Panc1 (cell line): ENCODE results near the gene GPR27. TPM values are rescaled to one million over a fixed set of nuclear protein-coding genes. Genes with fewer than 3 reads are reported as not detected.

Experiments used
- ATAC-seq: fragments of 200-7000 bp; cut with Tn5 transposase; 2 replicates; pipeline ENCODE4 v1.9.1; 2020; ENCODE audit warnings: mild to moderate bottlenecking, moderate library complexity
- BruUV-seq: library from RNA; stranded (reverse); fragments of 400-500 nt; replicated peaks from 2 replicates; lab custom pipeline; 2021; lab: Mats Ljungman, UMichigan
- CTCF ChIA-PET: fragments of 300-600 bp; sonication (Branson Sonifier 250); formaldehyde crosslinking; loops from one replicate; lab custom pipeline; 2022; ENCODE audit warnings: antibody characterized with exemption; lab: Charles Lee
- POLR2A ChIA-PET: fragments of 300-600 bp; sonication (Branson Sonifier 250); formaldehyde crosslinking; loops from one replicate; lab custom pipeline; 2022; ENCODE audit warnings: antibody characterized with exemption; lab: Charles Lee
- DNase-seq: peaks from one replicate; pipeline ENCODE4 v3.0.0-alpha.2; 2010; ENCODE audit warnings: low read depth, low spot score
- H3K27ac ChIP-seq: 2 replicates; pipeline ENCODE4 v1.5.1; 2011; ENCODE audit warnings: mild to moderate bottlenecking, low read length, inconsistent platforms
- H3K27me3 ChIP-seq: fragments of 200-500 bp; sonication (Bioruptor generic); 2 replicates; pipeline ENCODE4 v1.6.0; 2014; ENCODE audit warnings: low read length, inconsistent platforms; ENCODE audit not compliant: control insufficient read depth, insufficient read depth
- H3K36me3 ChIP-seq: fragments of 200-500 bp; sonication (Bioruptor generic); 2 replicates; pipeline ENCODE4 v1.5.1; 2014; ENCODE audit warnings: inconsistent platforms, mild to moderate bottlenecking, low read length, moderate library complexity; ENCODE audit not compliant: control insufficient read depth, insufficient read depth
- H3K4me1 ChIP-seq: 2 replicates; pipeline ENCODE4 v1.5.1; 2011; ENCODE audit warnings: inconsistent platforms, mild to moderate bottlenecking, low read length, moderate library complexity; ENCODE audit not compliant: control insufficient read depth, insufficient read depth
- H3K4me3 ChIP-seq, 2 experiments: 2 replicates each; pipeline ENCODE4 v1.5.1; 2011 to 2012; ENCODE audit warnings: low read depth in 2 of 2, low read length in 2 of 2, mild to moderate bottlenecking in 2 of 2, inconsistent platforms in 1 of 2, moderate library complexity in 1 of 2
- H3K9me3 ChIP-seq: fragments of 200-500 bp; sonication (Bioruptor generic); 2 replicates; pipeline ENCODE4 v1.5.1; 2014; ENCODE audit warnings: low read depth, mild to moderate bottlenecking, inconsistent platforms, low read length, moderate library complexity; ENCODE audit not compliant: control insufficient read depth, insufficient read depth
- CTCF ChIP-seq: fragments of 450-650 bp; IDR thresholded peaks from 2 replicates; pipeline ENCODE4 v1.5.1; 2017; ENCODE audit warnings: mild to moderate bottlenecking
- POLR2AphosphoS5 ChIP-seq: IDR thresholded peaks from 2 replicates; pipeline ENCODE4 v1.6.1; 2012; ENCODE audit warnings: mild to moderate bottlenecking, low read depth, low read length, moderate library complexity
- SIN3A ChIP-seq: IDR thresholded peaks from 2 replicates; pipeline ENCODE4 v1.6.1; 2012; ENCODE audit warnings: low read depth, mild to moderate bottlenecking, low read length, moderate library complexity, borderline replicate concordance; ENCODE audit not compliant: insufficient read depth
- TCF7L2 ChIP-seq: IDR thresholded peaks from 2 replicates; pipeline ENCODE4 v1.6.1; 2011; ENCODE audit warnings: mild to moderate bottlenecking, low read depth, low read length, inconsistent platforms
- in situ Hi-C: cut with HindIII; loops from 2 replicates; pipeline ENCODE4 v1.10.0; 2016; ENCODE audit warnings: low sequenced_read_pairs, low pct_unique_long_range_greater_than_20kb
- intact Hi-C: fragments of 100-400 bp; cut with micrococcal nuclease; formaldehyde crosslinking; loops from one replicate; pipeline ENCODE4 v1.10.0; 2022; ENCODE audit not compliant: unreplicated experiment
- total RNA-seq: library from RNA; stranded (reverse); gene quantifications from one replicate; pipeline ENCODE4 v1.2.1, GENCODE V29; 2021; ENCODE audit not compliant: unreplicated experiment
- TF ChIP-seq, protein P1 (sequence below), 2 experiments: IDR thresholded peaks; 2 replicates each; pipeline ENCODE4 v1.6.1; 2011 to 2012; ENCODE audit warnings: low read depth in 2 of 2, control low read depth in 1 of 2, low read length in 1 of 2, mild to moderate bottlenecking in 1 of 2, moderate library complexity in 1 of 2; ENCODE audit not compliant: insufficient read depth in 1 of 2

Gene GPR27
- total RNA-seq, 1 experiment from 2014 or later, result 0.15 TPM

DNA sequence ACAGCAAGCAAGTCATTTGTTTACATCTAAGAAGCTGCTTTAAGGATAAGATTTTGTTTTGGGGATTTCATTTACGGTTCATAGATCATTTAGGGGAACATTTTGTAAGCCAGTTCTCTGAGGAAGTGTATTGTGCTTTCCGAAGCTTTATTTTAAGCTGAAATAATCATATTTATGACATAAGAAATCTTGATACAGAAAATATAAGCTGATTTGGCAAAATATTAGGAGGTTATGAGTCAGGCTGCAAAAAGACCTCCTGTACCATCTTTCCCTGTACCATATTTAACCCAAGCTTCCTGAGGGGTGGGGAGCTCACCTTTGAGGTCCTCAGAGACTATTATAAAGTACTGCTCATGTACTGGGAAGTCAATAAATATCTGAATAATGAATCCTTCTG lies 20.3 kb upstream of the GPR27 start:
- Histone ChIP-seq H3K4me3 (no peak overlapping the region), H3K36me3 (no peaks in the 10 kb centered on the region), H3K27ac (no peak overlapping the region), H3K9me3 (no peaks in the 10 kb centered on the region), H3K4me1 (no peaks in the 10 kb centered on the region), H3K27me3 (no peaks in the 10 kb centered on the region)
- BruUV-seq, result no TSS peak
- ATAC-seq (no peak), DNase-seq (no peak)
- intact Hi-C loops (no loop called here), in situ Hi-C loops (no loop called here)
- ChIA-PET POLR2A (no interaction called here), CTCF (no interaction called here)
- no peak for TF ChIP-seq POLR2AphosphoS5
- no peak for TF ChIP-seq TCF7L2
- no peak for TF ChIP-seq CTCF
- TF ChIP-seq, protein P1, sequence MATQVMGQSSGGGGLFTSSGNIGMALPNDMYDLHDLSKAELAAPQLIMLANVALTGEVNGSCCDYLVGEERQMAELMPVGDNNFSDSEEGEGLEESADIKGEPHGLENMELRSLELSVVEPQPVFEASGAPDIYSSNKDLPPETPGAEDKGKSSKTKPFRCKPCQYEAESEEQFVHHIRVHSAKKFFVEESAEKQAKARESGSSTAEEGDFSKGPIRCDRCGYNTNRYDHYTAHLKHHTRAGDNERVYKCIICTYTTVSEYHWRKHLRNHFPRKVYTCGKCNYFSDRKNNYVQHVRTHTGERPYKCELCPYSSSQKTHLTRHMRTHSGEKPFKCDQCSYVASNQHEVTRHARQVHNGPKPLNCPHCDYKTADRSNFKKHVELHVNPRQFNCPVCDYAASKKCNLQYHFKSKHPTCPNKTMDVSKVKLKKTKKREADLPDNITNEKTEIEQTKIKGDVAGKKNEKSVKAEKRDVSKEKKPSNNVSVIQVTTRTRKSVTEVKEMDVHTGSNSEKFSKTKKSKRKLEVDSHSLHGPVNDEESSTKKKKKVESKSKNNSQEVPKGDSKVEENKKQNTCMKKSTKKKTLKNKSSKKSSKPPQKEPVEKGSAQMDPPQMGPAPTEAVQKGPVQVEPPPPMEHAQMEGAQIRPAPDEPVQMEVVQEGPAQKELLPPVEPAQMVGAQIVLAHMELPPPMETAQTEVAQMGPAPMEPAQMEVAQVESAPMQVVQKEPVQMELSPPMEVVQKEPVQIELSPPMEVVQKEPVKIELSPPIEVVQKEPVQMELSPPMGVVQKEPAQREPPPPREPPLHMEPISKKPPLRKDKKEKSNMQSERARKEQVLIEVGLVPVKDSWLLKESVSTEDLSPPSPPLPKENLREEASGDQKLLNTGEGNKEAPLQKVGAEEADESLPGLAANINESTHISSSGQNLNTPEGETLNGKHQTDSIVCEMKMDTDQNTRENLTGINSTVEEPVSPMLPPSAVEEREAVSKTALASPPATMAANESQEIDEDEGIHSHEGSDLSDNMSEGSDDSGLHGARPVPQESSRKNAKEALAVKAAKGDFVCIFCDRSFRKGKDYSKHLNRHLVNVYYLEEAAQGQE (IDR thresholded peaks at IDR 0.05; ENCODE audit: insufficient read depth in 1 of 2, low read depth in 2 of 2, low read length in 1 of 2), result no peak
- TF ChIP-seq SIN3A, result no peak

- TF ChIP-seq TCF7L2 (no peak), POLR2AphosphoS5 (no peak), CTCF (no peak), SIN3A (no peak)
- TF ChIP-seq, protein P1 (IDR thresholded peaks at IDR 0.05; ENCODE audit: insufficient read depth in 1 of 2, low read depth in 2 of 2, low read length in 1 of 2), result no peak
- Histone ChIP-seq H3K4me1 (no peaks in the 10 kb centered on the region), H3K36me3 (no peaks in the 10 kb centered on the region), H3K27ac (no peak overlapping the region), H3K27me3 (no peaks in the 10 kb centered on the region), H3K9me3 (no peaks in the 10 kb centered on the region), H3K4me3 (no peak overlapping the region)
- ATAC-seq (no peak), DNase-seq (no peak)
- ChIA-PET CTCF (no interaction called here), POLR2A (no interaction called here)
- no TSS peak for BruUV-seq
- intact Hi-C loops (no loop called here), in situ Hi-C loops (no loop called here)
These were observed 18.8 kb upstream of the GPR27 start for GRCh38 chr3:71734881-71735280.
